Naive B cell (primary cell): ENCODE results near the gene RCN2. TPM values are rescaled to one million over a fixed set of nuclear protein-coding genes. Genes with fewer than 3 reads are reported as not detected.

Experiments used
- ATAC-seq, 2 donors: fragments of 150-1000 bp; cut with Tn5 transposase; 2 replicates each; pipeline ENCODE4 v1.10.0; 2021; ENCODE audit warnings: low read depth in 2 of 2, mild to moderate bottlenecking in 2 of 2, moderate library complexity in 2 of 2
- DNase-seq: peaks from one replicate; pipeline ENCODE4 v3.0.0; 2022
- H3K27ac Mint-ChIP-seq, 6 donors: one replicate each; pipeline ENCODE4 v1.8.0; 2020 to 2022; ENCODE audit warnings: mild to moderate bottlenecking in 6 of 6, mixed read lengths in 6 of 6, moderate library complexity in 5 of 6, inconsistent platforms in 2 of 6
- H3K27me3 Mint-ChIP-seq, 3 donors: one replicate each; pipeline ENCODE4 v1.8.0; 2021 to 2022; ENCODE audit warnings: mixed read lengths in 3 of 3, mild to moderate bottlenecking in 1 of 3
- H3K36me3 Mint-ChIP-seq, 2 donors: one replicate each; pipeline ENCODE4 v1.8.0; 2020 to 2022; ENCODE audit warnings: mixed read lengths in 2 of 2, inconsistent platforms in 1 of 2, mild to moderate bottlenecking in 1 of 2
- H3K4me1 Mint-ChIP-seq, 3 donors: one replicate each; pipeline ENCODE4 v1.8.0; 2020 to 2022; ENCODE audit warnings: mixed read lengths in 3 of 3, inconsistent platforms in 1 of 3, mild to moderate bottlenecking in 1 of 3, moderate library complexity in 1 of 3
- H3K4me3 Mint-ChIP-seq, 8 donors: one replicate each; pipeline ENCODE4 v1.8.0; 2020 to 2022; ENCODE audit warnings: mild to moderate bottlenecking in 8 of 8, mixed read lengths in 8 of 8, moderate library complexity in 8 of 8, inconsistent platforms in 2 of 8
- H3K9me3 Mint-ChIP-seq, 7 donors: one replicate each; pipeline ENCODE4 v1.8.0; 2020 to 2022; ENCODE audit warnings: mixed read lengths in 7 of 7, mild to moderate bottlenecking in 5 of 7, inconsistent platforms in 2 of 7, moderate library complexity in 1 of 7
- polyA plus RNA-seq, 6 donors: library from polyadenylated mRNA; unstranded; fragments of 300-500 nt; fragmentation: Illumina TruSeq; gene quantifications; one replicate each; pipeline ENCODE4 v1.2.3, GENCODE V29; 2021; ENCODE audit warnings: low read depth in 6 of 6

Gene RCN2
- polyA plus RNA-seq, 6 donors from 2014 or later = 54.0 to 79.2 (median 61.9) TPM

DNA sequence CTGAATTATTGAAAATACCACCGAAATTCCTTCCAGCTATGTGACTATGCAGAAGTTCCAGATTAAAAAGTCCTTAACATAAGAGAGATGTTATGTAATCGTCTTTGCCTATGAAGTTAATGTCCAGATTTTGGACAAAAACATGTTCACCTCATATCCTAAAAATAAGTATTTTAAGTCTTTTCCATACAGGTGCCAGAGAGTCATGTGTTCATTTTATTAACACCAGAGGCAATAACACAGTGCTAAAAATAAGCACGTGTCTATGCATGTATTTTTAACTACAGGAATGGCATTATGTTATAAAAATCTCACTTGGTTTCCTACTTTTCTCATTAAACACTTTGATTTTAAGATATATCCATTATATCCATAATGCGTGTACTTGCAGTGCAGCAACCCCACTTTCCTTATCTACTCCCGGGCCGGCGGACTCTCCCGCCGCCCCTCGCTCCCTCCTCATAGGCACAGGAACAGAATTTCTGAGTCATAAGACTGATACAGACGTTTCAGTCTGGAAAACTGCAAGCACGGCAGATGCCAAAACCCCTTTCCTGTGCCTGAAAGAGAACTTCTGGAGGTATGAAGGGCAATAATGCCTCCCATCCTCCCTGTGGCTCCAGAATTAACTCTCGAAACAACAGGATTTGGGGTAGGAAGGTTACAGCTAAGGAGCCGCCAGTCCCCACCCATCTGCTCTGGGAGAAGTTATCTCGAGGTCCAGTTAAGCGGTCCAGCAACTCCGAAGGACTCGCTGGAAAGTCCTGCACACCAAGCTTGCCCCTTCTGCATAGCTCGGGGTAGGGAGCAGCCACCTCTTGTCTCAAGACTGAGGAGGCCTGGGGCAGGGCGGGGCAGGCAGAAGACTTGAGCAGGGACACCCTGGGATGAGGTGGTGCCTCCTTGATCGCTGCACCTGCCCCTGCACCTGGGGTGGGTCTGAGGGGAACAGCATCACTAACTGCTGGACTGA lies 41.1 kb downstream of the RCN2 start:
- no peak for ATAC-seq
- H3K27me3 Mint-ChIP-seq = peaks cover 0 to 7% (median 4%) of the 10 kb centered on the region in 3 donors

DNA sequence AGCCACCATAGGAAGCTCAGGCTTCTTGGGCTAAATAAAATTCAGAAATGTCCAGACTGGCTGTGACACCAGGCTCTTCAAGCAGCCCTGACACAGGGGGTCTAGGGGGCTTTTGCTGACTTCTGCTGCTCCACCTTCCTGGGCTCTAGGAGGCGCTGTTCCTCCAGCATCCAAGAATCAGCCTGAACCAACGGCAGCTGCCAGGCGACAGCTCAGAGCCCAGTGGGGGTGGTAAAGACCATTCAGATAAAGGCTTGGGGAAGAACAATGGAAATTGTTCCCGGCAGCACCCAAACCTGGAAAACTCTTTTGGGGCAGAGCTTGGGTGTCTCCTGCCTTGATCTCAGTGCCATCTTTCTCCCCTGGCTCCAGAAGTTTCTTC lies 41.8 kb downstream of the RCN2 start:
- ATAC-seq (peak; percentile 59 to 62), DNase-seq (peak; percentile 29)
- H3K36me3 Mint-ChIP-seq = no peaks in the 10 kb centered on the region
- peaks cover 7 to 10% (median 9%) of the 10 kb centered on the region in 3 donors for H3K4me1 Mint-ChIP-seq
- no peak overlapping the region for H3K4me3 Mint-ChIP-seq
- peaks cover 0 to 11% (median 4%) of the 10 kb centered on the region in 3 donors for H3K27me3 Mint-ChIP-seq
- H3K27ac Mint-ChIP-seq = no peak overlapping the region
- H3K9me3 Mint-ChIP-seq = peaks cover 0 to 2% (median 0%) of the 10 kb centered on the region in 7 donors

More for the DNA sequence above, 41.1 kb downstream of the RCN2 start:
- Mint-ChIP-seq H3K27ac (no peak overlapping the region), H3K9me3 (peaks cover 0 to under 1% (median 0%) of the 10 kb centered on the region in 7 donors), H3K4me3 (no peak overlapping the region), H3K36me3 (no peaks in the 10 kb centered on the region), H3K4me1 (peaks cover 4 to 10% (median 9%) of the 10 kb centered on the region in 3 donors)
- no peak for DNase-seq

- H3K27ac Mint-ChIP-seq = peak overlapping the region in 1 of 6 donors; percentile 50
- H3K4me1 Mint-ChIP-seq = peaks cover 7 to 10% (median 9%) of the 10 kb centered on the region in 3 donors
- DNase-seq (no peak), ATAC-seq (no peak)
- peak overlapping the region in 1 of 8 donors; percentile 55 for H3K4me3 Mint-ChIP-seq
- no peaks in the 10 kb centered on the region for H3K36me3 Mint-ChIP-seq
- peaks cover 0 to 11% (median 0%) of the 10 kb centered on the region in 3 donors for H3K27me3 Mint-ChIP-seq
- peaks cover 0 to 2% (median 0%) of the 10 kb centered on the region in 7 donors for H3K9me3 Mint-ChIP-seq
Observed at GRCh38 chr15:76973906-76974305, 42.4 kb downstream of the RCN2 start.

DNA sequence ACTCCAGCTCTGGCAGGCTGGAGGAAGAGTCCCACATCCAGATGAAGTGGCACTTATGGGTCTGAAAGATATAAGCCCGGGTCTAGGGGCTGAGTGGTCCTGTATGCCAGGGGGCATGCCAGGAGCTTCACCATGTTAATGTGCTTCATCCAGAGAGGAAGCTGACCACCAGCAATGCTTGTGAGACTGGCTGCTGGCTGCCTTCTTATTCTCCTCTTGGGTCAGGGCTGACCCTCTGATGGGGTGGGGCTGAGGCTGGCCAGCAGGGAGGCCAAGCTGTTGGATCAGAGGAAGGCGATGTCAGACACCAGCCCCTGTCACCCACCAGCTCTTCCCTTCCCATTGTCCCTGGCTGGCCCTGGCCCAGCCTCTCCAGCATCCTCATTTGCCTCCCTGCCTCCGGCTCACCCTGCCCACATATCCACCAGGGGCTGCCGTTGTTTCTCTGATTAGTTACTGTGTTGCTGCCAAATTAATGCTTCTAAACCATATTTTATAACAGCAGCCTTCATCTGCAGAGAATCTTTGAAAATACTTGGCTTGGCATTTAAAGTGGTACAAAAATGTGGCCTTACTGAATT lies 43.0 kb downstream of the RCN2 start:
- Mint-ChIP-seq H3K4me1 (peaks cover 7 to 10% (median 9%) of the 10 kb centered on the region in 3 donors), H3K36me3 (peaks cover 0 to under 1% of the 10 kb centered on the region in 2 donors), H3K27me3 (peaks cover 0 to 11% (median 1%) of the 10 kb centered on the region in 3 donors), H3K27ac (no peak overlapping the region), H3K9me3 (peaks cover 0 to 2% (median 0%) of the 10 kb centered on the region in 7 donors), H3K4me3 (no peak overlapping the region)
- ATAC-seq = no peak
- DNase-seq = no peak

DNA sequence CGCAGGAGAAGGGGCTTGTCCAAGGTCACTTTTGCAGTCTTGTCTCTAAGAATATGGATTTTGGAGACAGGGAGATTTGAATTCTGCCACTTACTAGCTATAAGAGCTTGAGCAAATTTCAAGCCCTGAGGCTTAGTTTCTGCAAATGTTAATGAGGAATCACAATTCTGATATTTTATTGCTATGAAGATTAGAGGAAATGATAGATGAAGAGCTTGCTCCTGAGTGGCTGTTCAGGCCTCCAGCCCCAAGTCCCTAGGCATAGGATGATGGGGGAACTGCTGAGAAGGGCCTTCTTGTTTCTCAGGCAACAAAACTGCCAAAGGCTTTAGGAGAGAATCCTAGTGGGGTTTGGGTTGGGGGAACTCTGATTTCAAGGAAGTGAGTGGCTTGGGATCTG lies 44.6 kb downstream of the RCN2 start:
- peaks cover 0 to 6% of the 10 kb centered on the region in 2 donors for H3K36me3 Mint-ChIP-seq
- H3K4me3 Mint-ChIP-seq = no peak overlapping the region
- H3K27me3 Mint-ChIP-seq = peaks cover 0 to 17% (median 7%) of the 10 kb centered on the region in 3 donors
- peaks cover 7 to 10% (median 9%) of the 10 kb centered on the region in 3 donors for H3K4me1 Mint-ChIP-seq
- DNase-seq (no peak), ATAC-seq (no peak)
- peaks cover 0 to 2% (median 0%) of the 10 kb centered on the region in 7 donors for H3K9me3 Mint-ChIP-seq
- H3K27ac Mint-ChIP-seq = no peak overlapping the region

- Mint-ChIP-seq H3K4me1 (peaks cover 7 to 10% (median 9%) of the 10 kb centered on the region in 3 donors), H3K27me3 (peaks cover 0 to 17% (median 7%) of the 10 kb centered on the region in 3 donors), H3K36me3 (peaks cover 0 to 6% of the 10 kb centered on the region in 2 donors), H3K4me3 (no peak overlapping the region), H3K9me3 (peaks cover 0 to 2% (median 0%) of the 10 kb centered on the region in 7 donors), H3K27ac (no peak overlapping the region)
- DNase-seq = no peak
- peak; percentile 53 to 57 for ATAC-seq
Observed at GRCh38 chr15:76976572-76977270, 45.2 kb downstream of the RCN2 start.

GRCh38 chr15:76978522-76979330 lies 47.2 kb downstream of the RCN2 start:
- H3K27me3 Mint-ChIP-seq = peaks cover 0 to 26% (median 7%) of the 10 kb centered on the region in 3 donors
- ATAC-seq = no peak
- H3K36me3 Mint-ChIP-seq = peaks cover 0 to 6% of the 10 kb centered on the region in 2 donors
- no peak overlapping the region for H3K27ac Mint-ChIP-seq
- peaks cover 7 to 11% (median 9%) of the 10 kb centered on the region in 3 donors for H3K4me1 Mint-ChIP-seq
- no peak for DNase-seq
- H3K4me3 Mint-ChIP-seq = no peak overlapping the region
- peaks cover 0 to 2% (median 0%) of the 10 kb centered on the region in 7 donors for H3K9me3 Mint-ChIP-seq

GRCh38 chr15:76979331-76979925 lies 47.9 kb downstream of the RCN2 start:
- ATAC-seq = no peak
- H3K4me3 Mint-ChIP-seq = no peak overlapping the region
- peaks cover 0 to 6% of the 10 kb centered on the region in 2 donors for H3K36me3 Mint-ChIP-seq
- no peak for DNase-seq
- H3K27ac Mint-ChIP-seq = no peak overlapping the region
- peaks cover 0 to 26% (median 7%) of the 10 kb centered on the region in 3 donors for H3K27me3 Mint-ChIP-seq
- H3K4me1 Mint-ChIP-seq = peaks cover 7 to 11% (median 9%) of the 10 kb centered on the region in 3 donors
- peaks cover 0 to 2% (median 0%) of the 10 kb centered on the region in 7 donors for H3K9me3 Mint-ChIP-seq

GRCh38 chr15:76979996-76980520 lies 48.5 kb downstream of the RCN2 start:
- Mint-ChIP-seq H3K27me3 (peaks cover 0 to 25% (median 7%) of the 10 kb centered on the region in 3 donors), H3K4me1 (peaks cover 7 to 11% (median 9%) of the 10 kb centered on the region in 3 donors), H3K4me3 (no peak overlapping the region), H3K27ac (no peak overlapping the region), H3K36me3 (peaks cover 0 to 6% of the 10 kb centered on the region in 2 donors), H3K9me3 (peaks cover 0 to 2% (median 0%) of the 10 kb centered on the region in 7 donors)
- ATAC-seq (no peak), DNase-seq (no peak)

DNA sequence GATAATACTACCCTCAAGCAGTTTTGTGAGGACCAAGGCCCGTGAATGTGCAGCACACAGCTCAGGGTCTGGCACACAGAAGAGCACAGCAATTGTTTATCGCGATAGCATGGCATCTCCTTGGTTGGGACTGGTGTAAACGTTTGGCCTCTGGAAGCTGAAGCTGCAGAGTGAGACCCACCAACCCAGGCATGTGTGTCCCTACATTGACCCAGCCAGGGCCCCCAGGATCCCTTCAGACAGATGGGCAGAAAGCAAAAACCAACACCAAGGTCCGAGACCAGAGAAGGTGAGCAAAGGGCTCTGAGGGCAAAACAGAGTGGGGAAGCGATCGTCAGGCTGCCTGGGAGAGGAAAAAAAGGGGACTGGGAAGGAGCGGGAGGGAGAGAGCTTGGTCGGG lies 50.8 kb downstream of the RCN2 start:
- H3K27ac Mint-ChIP-seq = no peak overlapping the region
- no peak for DNase-seq
- peaks cover 0 to 6% of the 10 kb centered on the region in 2 donors for H3K36me3 Mint-ChIP-seq
- no peak for ATAC-seq
- no peak overlapping the region for H3K4me3 Mint-ChIP-seq
- H3K4me1 Mint-ChIP-seq = peaks cover 0 to 7% (median 0%) of the 10 kb centered on the region in 3 donors
- peaks cover 0 to 2% (median 0%) of the 10 kb centered on the region in 7 donors for H3K9me3 Mint-ChIP-seq
- peaks cover 0 to 20% (median 7%) of the 10 kb centered on the region in 3 donors for H3K27me3 Mint-ChIP-seq

GRCh38 chr15:76982756-76983155 lies 51.2 kb downstream of the RCN2 start:
- DNase-seq (no peak), ATAC-seq (no peak)
- peaks cover 0 to 1% (median 0%) of the 10 kb centered on the region in 7 donors for H3K9me3 Mint-ChIP-seq
- H3K27me3 Mint-ChIP-seq = peaks cover 0 to 18% (median 7%) of the 10 kb centered on the region in 3 donors
- no peak overlapping the region for H3K27ac Mint-ChIP-seq
- H3K4me1 Mint-ChIP-seq = peaks cover 0 to 6% (median 3%) of the 10 kb centered on the region in 3 donors
- peaks cover 0 to 6% of the 10 kb centered on the region in 2 donors for H3K36me3 Mint-ChIP-seq
- no peak overlapping the region for H3K4me3 Mint-ChIP-seq
